Stimulated activated CD8-positive, alpha-beta memory T cell treated with anti-CD3 and anti-CD28 coated beads, Interleukin-15, amount 100 ng/mL, for 4 hours (primary cell): ENCODE results near the gene GPR3.

ENCODE experiments used
- DNase-seq, 2 donors: peaks; one replicate each; pipeline ENCODE4 v3.0.0-alpha.2; 2020; ENCODE audit warnings: low read depth in 2 of 2

The GPR3 gene

DNA sequence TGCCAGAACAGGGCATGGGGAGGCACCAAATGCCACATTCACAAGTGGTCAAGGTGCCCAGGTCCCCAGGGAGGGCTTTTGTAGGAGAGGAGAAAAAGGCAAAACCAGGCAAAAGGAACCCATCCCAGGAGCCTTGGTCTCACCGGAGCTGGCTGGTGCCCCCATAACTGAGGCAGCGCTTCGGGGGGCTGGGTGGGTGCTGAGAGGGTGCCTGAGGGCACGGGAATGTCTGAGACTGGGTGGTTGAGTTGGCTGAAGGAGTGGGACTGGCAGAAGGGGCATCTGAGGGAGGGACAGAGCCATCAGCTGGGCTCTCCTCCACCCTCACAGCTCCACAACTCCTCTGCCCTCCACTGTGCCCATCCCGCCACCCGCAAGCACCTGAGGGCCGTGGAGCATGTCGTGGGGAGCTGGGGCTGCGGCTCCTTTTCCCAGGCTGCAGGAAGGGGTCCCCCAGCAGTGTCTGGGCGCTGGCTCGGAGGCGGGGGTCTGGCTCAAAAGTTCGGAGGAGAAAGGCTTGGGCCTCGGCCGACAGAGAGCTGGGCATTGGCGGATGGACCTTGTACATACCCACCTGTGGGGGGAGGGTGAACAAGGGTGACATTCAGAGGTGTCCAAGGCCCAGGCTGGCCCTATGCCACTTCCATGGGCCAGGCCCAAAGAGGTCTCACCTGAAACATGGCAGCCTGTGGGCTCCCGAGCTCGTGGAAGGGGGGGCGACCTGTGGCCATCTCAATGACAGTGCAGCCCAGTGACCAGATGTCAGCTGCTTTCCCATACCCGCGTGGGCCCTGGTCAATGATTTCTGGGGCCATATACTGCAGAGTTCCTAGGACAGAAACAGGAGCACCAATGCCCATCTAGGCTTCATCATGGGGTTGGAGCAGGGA lies 34.1 kb upstream of the GPR3 start:
- DNase-seq: no peak

DNA sequence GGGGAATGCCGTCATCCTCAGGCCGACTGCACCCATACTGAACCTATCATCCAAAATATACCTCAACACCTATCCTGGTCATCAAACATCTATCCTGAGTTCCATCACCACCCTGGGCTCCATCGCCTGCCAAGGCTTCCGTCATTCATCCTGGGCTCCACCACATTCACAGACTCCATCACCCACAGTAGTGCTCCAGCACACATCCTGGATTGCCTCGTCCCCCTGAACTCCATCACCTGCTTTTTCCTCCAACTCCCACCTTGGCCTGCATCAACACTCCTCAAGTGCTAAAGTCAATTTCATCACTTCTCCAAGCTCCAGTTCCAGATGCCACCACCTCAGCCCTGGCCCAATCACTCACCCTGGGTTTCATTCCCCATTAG lies 33.5 kb upstream of the GPR3 start:
- DNase-seq: no peak

- DNase-seq: no peak
Measured at GRCh38 chr1:27359822-27360158, 32.6 kb upstream of the GPR3 start.

DNA sequence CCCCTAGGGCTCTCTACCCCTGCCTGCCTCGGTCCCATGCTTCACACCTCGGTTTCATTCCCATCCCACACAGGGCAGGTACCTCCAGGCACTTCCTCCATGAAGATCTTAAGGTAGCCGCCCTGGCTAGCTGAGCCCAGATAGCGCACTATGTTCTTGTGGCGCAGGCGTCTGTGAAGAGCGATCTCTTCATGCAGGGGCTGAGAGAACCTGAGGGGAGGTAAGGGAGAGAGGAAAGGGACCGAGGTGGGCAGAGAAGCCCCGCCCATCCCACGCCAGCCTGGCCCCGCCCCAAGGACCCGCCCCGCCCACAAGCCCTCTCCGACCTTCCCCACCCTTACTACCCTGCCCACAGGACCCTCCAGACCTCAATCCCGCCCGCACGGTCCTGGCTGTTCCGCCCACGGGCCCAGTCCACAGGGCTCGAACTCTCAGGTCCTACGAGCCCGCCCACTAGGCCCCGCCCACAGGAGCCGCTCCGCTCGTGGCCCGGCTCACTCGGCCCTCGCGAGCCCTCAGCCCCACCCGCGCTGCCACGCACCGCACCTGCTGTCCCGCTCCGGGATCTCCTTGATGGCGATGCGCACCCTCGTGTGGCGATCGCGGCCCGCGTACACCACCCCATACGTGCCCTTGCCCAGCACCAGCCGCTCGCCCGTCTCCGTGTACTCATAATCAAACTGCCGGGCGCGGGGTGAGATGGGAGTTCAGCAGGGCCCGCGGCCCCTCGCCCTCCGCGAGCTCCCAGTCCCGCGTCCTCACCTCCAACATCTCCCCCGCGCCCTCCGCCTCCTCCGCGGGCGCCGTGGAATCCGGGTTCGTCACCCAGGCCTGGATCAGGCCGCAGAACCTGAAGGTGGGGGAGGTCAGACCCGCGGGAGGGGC lies 32.0 kb upstream of the GPR3 start:
- DNase-seq: no peak

DNA sequence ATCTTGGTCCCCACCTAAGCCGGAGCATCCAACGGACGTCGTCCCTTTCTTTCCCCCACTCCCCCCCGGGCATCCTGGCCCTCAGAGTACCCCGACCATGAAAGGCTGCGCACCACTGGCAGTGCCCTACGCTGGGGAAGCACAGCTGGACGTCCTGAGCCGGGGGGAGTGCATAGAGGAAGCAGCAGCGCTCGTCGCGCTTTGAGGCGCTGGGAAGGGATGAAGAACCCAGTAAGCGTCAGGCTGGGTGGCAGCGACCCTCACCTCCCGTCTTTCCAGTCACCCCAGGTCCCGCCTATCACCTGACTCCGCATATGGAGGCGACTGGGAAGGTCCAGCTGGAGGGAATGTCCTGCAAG lies 31.4 kb upstream of the GPR3 start:
- no peak for DNase-seq

- DNase-seq: no peak
Measured at GRCh38 chr1:27361553-27361952, 30.9 kb upstream of the GPR3 start.

DNA sequence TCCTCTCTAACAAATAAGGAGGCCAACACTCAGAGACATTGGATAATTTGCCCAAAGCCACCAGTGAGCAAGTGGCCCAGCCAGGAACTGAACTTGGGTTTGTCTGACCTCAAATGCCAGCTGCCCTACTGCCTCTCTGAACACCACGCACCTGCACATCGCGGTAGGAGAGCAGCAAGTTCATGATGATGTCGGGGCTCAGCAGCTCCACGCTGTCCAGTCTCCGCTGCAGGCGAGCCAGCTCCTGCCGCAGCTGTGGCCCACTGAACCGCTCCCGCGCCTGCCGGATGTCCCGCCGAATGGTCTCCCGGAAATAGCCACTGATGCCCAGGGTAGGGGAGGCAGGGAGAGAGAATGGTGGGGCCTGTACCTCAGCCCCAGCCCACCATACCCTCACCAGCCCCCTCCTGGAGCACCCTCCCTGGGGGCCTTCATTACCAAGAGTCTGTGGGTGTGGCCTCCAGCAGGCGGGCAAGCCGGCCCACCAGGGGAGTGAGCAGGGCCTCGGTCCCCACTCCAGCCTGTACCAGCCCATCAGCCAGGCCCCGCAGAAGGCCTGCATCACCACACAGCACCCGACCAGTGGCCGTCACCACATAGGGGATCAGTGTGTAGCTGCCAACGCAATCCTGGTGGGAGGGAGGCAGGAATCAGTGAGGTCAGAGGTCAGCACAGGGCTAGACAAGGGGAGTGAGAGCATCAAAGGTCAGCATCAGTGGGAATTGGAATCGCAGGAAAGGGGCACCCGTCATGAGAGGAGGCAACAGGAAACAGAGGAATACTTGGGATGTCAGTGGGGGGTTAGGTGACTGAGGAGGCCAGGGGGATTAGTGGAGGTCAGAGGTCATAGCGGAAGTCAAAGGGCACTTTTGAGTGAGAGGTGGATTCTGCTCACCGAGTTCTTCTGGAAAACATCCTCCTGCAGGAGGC lies 28.4 kb upstream of the GPR3 start:
- no peak for DNase-seq

DNA sequence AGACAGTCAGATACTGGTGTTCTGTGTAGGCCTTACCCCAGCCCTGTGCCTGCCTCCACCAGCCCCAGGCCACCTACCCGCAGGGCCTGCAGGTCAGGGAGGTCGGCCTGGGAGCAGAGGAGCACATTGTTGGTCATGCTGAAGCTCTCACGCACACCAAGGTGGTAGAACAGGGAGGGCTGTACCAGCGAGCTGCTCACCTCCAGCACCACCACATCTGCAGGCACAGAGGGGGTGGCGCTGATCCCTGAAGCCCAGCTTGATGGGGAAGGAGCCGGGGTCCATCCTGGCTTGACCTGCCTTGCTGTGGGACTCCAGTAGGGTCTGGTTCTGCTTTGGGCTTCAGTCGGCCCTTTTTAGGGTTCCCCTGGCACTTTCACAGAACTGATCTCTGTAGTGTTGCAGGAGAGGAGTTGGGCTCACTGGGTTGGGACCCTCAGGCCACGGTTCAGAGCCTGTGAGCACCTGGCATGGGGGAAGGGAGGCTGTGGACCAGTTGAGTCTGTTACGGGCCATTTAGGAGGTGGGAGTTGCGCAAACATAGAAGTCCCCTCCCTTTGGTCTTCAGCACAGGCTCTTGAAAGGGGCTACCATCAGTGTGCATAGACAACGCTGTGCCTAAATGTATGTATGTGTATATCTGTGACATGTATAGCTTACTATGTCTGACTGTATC lies 27.6 kb upstream of the GPR3 start:
- no peak for DNase-seq

DNA sequence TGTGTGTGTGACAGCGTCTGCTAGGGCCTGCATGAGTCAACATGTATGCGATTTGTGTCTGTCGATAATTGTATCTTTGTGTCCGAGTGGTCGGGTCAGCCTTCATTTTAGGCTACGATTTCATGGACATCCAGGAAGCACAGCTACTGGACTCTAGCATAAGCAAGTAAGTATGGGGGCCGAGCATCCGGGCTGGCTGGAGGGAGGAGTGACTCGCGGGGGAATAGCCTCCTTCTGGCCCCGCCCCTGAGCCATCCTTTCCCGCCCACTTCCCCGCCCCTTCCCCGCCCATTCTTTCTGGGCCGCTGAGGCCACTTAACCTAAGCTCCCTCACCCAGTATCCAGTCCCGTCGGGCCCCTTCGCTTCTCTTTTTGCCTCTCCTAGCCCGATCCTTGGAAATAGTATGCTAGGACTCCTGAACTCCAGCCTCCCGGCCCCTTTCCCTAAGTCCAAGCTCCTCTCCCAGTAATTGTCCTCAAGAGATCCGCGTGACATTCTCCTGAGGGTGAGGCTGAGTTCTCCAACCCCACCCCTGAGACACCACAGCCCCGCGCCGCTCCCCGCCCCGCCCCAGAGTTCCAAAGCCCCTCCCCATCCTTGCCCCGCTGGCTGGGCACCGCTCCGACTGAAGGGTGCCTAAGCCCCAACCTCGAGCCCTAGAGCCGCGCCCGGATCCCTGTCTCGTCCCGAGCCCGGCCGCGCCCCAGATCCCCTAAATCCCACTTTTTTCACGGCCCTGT lies 26.9 kb upstream of the GPR3 start:
- peak; percentile 52 to 55 for DNase-seq

- peak in 1 of 2 donors; percentile 42 for DNase-seq
Measured at GRCh38 chr1:27366113-27366410, 26.4 kb upstream of the GPR3 start.

- DNase-seq: no peak
Measured at GRCh38 chr1:27366411-27367159, 25.8 kb upstream of the GPR3 start, which contains the start of gene MAP3K6. MAP3K6 (minus strand) TSS chr1:27366961; CDS start chr1:27366597, 364 bp downstream.

- no peak for DNase-seq
Measured at GRCh38 chr1:27367160-27367650, 25.2 kb upstream of the GPR3 start.

- no peak for DNase-seq
Measured at GRCh38 chr1:27368869-27369582, 23.4 kb upstream of the GPR3 start.

- DNase-seq: no peak
Measured at GRCh38 chr1:27372022-27372807, 20.2 kb upstream of the GPR3 start.

GRCh38 chr1:27372808-27373690 lies 19.4 kb upstream of the GPR3 start:
- DNase-seq: no peak

DNA sequence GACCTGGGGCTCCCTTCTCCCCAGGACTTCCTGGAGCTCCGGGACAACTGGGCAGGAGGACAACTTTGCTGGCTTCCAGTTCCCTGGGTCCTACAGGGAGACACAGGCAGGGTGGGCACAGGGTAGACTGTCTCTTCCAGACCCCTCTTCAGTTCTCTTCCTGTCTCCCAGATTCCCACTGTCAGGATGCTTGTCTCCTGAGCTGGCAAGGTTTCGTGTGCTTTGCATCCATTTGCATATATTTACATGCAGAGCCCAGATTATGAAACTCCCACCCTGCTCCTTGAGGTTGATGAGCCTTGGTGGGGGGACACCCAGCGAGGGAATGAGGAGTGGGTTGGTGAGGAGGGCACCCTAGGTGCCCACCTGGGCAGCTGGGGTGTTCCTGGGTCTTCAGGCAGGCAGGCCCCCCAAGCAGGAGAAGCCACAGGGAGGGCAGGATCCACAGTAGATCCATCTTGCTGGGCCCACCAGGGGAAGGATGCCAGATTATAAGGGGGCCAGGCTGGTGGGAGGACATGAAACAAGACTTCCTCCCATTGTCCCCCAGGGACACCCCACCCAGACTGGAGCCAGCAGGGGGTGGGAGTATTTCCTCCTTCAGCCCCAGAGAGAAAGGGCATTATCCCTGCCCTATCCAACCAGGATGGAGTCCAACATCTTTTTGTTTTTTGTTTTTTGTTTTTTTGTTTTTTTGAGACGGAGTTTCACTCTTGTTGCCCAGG lies 17.9 kb upstream of the GPR3 start, which contains the start of gene FCN3:
TSS of gene FCN3 (minus strand) at position 463 of the 725 bp plus-strand sequence. CDS start at position 457, 6 bp downstream.
- no peak for DNase-seq
